Left ventricle myocardium inferior (tissue), 1 donor: ENCODE results near the gene DOCK10. TPM values are rescaled to one million over a fixed set of nuclear protein-coding genes. Genes with fewer than 3 reads are reported as not detected.

Experiments
- DNase-seq: peaks from one replicate; pipeline ENCODE4 v3.0.0-alpha.2; 2020
- H3K27ac ChIP-seq: fragments of 200-600 bp; replicated peaks from 2 replicates; pipeline ENCODE4 v1.8.0; 2021
- H3K27me3 ChIP-seq: fragments of 200-600 bp; 2 replicates; pipeline ENCODE4 v1.8.0; 2021; ENCODE audit warnings: low read depth
- H3K36me3 ChIP-seq: fragments of 200-600 bp; 2 replicates; pipeline ENCODE4 v1.8.0; 2021
- H3K4me1 ChIP-seq: fragments of 200-600 bp; 2 replicates; pipeline ENCODE4 v1.8.0; 2021
- H3K4me3 ChIP-seq: fragments of 200-600 bp; 2 replicates; pipeline ENCODE4 v1.8.0; 2021; ENCODE audit warnings: mild to moderate bottlenecking, moderate library complexity
- H3K9me3 ChIP-seq: fragments of 200-600 bp; replicated peaks from 2 replicates; pipeline ENCODE4 v1.8.0; 2021
- intact Hi-C: fragments of 100-400 bp; cut with micrococcal nuclease; formaldehyde crosslinking; loops from one replicate; pipeline ENCODE4 v1.11.0; 2022
- total RNA-seq: library from RNA; stranded (reverse); fragmentation: NEBNext Ultra II Directional; extraction: Animal tissue kit (Norgen Biotek cat#: 25700); gene quantifications from one replicate; pipeline ENCODE4 v1.2.1, GENCODE V29; 2021
- TF ChIP-seq, protein P1 (sequence below): fragments of 200-600 bp; IDR thresholded peaks from 2 replicates; pipeline ENCODE4 v1.8.0; 2021; ENCODE audit warnings: antibody characterized with exemption, mild to moderate bottlenecking, borderline replicate concordance
- donor health status: DM: no; HTN: yes; CAD: no; lungs with severe emphysema.

The DOCK10 gene
- total RNA-seq, 1 donor from 2014 or later: 1.6 TPM

DNA sequence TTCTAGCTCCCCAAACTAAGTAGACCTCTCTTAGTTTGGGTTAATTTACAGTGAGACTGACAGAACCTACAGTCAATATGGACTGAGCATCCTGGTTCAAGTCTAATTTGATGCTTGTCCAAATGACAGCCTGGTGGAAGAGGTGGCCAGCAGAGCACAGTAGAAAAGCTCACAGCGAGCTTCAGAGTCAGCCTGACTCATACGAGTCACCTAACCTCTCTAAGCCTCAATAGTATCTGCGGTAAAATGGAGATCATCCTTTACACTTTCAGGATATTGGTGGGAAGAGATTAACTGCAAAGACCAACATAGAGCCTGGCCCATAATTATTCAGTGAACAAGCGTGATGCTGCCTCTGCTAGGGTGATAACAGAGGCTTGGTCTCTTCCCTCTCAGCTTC, 54.5 kb downstream of the DOCK10 start:
- Histone ChIP-seq H3K4me1 (no peaks in the 10 kb centered on the region), H3K4me3 (no peak overlapping the region), H3K27ac (no peak overlapping the region), H3K36me3 (no peaks in the 10 kb centered on the region), H3K27me3 (no peaks in the 10 kb centered on the region), H3K9me3 (no peaks in the 10 kb centered on the region)
- TF ChIP-seq, protein P1, sequence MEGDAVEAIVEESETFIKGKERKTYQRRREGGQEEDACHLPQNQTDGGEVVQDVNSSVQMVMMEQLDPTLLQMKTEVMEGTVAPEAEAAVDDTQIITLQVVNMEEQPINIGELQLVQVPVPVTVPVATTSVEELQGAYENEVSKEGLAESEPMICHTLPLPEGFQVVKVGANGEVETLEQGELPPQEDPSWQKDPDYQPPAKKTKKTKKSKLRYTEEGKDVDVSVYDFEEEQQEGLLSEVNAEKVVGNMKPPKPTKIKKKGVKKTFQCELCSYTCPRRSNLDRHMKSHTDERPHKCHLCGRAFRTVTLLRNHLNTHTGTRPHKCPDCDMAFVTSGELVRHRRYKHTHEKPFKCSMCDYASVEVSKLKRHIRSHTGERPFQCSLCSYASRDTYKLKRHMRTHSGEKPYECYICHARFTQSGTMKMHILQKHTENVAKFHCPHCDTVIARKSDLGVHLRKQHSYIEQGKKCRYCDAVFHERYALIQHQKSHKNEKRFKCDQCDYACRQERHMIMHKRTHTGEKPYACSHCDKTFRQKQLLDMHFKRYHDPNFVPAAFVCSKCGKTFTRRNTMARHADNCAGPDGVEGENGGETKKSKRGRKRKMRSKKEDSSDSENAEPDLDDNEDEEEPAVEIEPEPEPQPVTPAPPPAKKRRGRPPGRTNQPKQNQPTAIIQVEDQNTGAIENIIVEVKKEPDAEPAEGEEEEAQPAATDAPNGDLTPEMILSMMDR: no peak
- intact Hi-C loops: no loop called here
- no peak for DNase-seq

DNA sequence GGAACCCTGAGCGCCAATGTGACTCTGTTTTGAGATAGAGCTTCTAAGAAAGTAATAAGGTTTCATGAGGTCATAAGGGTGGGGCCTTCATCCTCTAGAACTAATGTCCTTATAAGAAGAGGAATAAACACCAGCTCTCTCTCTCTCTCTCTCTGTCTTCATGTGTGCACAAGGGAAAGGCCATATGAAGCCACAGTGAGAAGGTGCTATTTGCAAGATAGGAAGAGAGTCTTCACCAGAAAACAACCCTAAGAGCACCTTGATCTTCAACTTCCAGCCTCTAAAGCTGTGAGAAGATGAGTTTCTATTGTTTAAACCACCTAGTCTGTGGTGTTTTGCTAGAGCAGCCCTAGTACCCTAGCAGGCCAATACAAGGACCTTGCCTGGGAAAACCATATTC, 55.8 kb downstream of the DOCK10 start:
- Histone ChIP-seq H3K9me3 (no peaks in the 10 kb centered on the region), H3K4me3 (no peak overlapping the region), H3K27me3 (no peaks in the 10 kb centered on the region), H3K4me1 (no peaks in the 10 kb centered on the region), H3K36me3 (no peaks in the 10 kb centered on the region), H3K27ac (no peak overlapping the region)
- TF ChIP-seq, protein P1: no peak
- no peak for DNase-seq
- intact Hi-C loops: no loop called here

DNA sequence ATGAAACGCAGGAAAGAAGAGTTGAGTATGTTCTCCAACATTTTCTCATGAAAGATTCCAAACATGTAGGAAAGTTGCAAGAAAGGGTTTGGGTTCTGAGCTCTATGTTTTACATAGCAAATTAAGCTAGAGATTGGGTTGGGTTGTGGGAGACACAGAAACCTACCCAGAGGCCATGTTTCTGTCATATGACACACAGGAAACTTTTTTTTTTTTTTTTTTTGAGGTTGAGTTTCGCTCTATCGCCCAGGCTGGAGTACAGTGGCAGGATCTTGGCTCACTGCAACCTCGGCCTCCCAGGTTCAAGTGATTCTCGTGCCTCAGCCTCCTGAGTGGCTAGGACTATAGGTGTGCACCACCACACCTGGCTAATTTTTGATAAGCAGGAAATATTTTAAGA, 57.6 kb downstream of the DOCK10 start:
- Histone ChIP-seq H3K9me3 (no peaks in the 10 kb centered on the region), H3K36me3 (no peaks in the 10 kb centered on the region), H3K27ac (peak overlapping the region; percentile 69), H3K4me3 (no peak overlapping the region), H3K4me1 (no peaks in the 10 kb centered on the region), H3K27me3 (no peaks in the 10 kb centered on the region)
- TF ChIP-seq, protein P1: no peak
- intact Hi-C loops: no loop called here
- no peak for DNase-seq

GRCh38 chr2:224983712-224984554, 58.3 kb downstream of the DOCK10 start:
- intact Hi-C loops: no loop called here
- Histone ChIP-seq H3K27me3 (no peaks in the 10 kb centered on the region), H3K36me3 (no peaks in the 10 kb centered on the region), H3K27ac (peak overlapping the region; percentile 69), H3K4me1 (no peaks in the 10 kb centered on the region), H3K4me3 (peak overlapping the region; percentile 51), H3K9me3 (no peaks in the 10 kb centered on the region)
- no peak for DNase-seq
- TF ChIP-seq, protein P1: no peak

DNA sequence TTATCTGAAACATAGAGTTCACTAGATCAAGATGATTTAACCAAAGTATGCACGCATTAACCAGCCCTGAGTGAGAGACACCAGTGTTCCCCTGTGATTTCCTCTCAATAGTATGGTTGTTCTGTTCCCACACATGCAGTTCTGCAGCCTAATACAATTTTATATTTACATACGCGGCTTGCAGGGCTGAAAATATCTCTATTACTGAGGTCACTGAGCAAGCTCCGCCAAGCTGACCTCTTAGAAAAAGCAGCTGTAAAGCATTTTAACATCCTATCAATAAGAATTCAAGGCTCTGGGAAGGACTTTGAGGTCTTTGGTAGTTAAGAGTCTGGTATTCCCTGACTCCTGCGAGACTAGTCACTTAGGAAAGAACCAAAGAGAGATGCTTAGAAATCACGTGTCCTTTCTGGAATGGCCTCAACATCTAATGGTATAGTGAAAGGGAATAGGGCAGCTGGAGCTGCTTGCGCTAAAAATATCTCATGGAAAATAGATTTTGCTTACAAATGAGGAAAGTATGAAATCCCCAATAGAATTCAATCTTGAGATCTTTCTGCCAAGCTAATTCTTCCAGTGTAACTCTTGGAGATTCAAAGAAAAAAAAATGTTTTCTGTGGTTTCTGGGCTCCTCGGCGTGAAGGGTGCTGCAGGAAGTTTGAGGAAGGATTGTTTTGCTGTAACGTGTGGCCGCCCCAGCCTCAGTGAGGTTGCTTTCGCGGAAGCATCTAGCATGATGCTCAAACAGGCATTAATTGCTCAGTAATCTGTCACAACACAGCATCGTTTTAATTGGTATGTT, 59.2 kb downstream of the DOCK10 start:
- intact Hi-C loops: no loop called here
- H3K27ac ChIP-seq: peak overlapping the region; percentile 69
- TF ChIP-seq, protein P1: no peak
- peak overlapping the region; percentile 51 for H3K4me3 ChIP-seq
- no peaks in the 10 kb centered on the region for H3K9me3 ChIP-seq
- no peaks in the 10 kb centered on the region for H3K27me3 ChIP-seq
- H3K36me3 ChIP-seq: no peaks in the 10 kb centered on the region
- no peaks in the 10 kb centered on the region for H3K4me1 ChIP-seq
- DNase-seq: peak; percentile 18
